ENCODE data around the gene PPP4R4.

PPP4R4 gene

GRCh38 chr14:94164685-94165431, 9.3 kb upstream of the PPP4R4 start:
- no peak for DNase-seq (ENCODE audit: low spot score)
- in situ Hi-C loops (cut with MboI; ENCODE audit: low pct_unique_long_range_greater_than_20kb, low sequenced_read_pairs, unreplicated experiment), result no loop called here
- no peak for TF ChIP-seq CTCF (IDR thresholded peaks at IDR 0.05; ENCODE audit: extremely low read depth, insufficient read depth, missing control alignments)

GRCh38 chr14:94165744-94166143, 8.4 kb upstream of the PPP4R4 start:
- DNase-seq (ENCODE audit: low spot score), result no peak
- in situ Hi-C loops (cut with MboI; ENCODE audit: low pct_unique_long_range_greater_than_20kb, low sequenced_read_pairs, unreplicated experiment), result no loop called here

GRCh38 chr14:94170136-94170535, 4.0 kb upstream of the PPP4R4 start:
- TF ChIP-seq CTCF (IDR thresholded peaks at IDR 0.05; ENCODE audit: extremely low read depth, insufficient read depth, missing control alignments), result no peak
- in situ Hi-C loops (cut with MboI; ENCODE audit: low pct_unique_long_range_greater_than_20kb, low sequenced_read_pairs, unreplicated experiment), result no loop called here
- DNase-seq (ENCODE audit: low spot score), result no peak

More at GRCh38 chr14:94165744-94166143, 8.4 kb upstream of the PPP4R4 start:
- TF ChIP-seq CTCF (IDR thresholded peaks at IDR 0.05; ENCODE audit: extremely low read depth, insufficient read depth, missing control alignments), result no peak

GRCh38 chr14:94171208-94171607, 2.9 kb upstream of the PPP4R4 start:
- in situ Hi-C loops (cut with MboI; ENCODE audit: low pct_unique_long_range_greater_than_20kb, low sequenced_read_pairs, unreplicated experiment), result no loop called here
- DNase-seq (ENCODE audit: low spot score), result no peak
- no peak for TF ChIP-seq CTCF (IDR thresholded peaks at IDR 0.05; ENCODE audit: extremely low read depth, insufficient read depth, missing control alignments)

- no peak for DNase-seq (ENCODE audit: low spot score)
- in situ Hi-C loops (cut with MboI; ENCODE audit: low pct_unique_long_range_greater_than_20kb, low sequenced_read_pairs, unreplicated experiment), result no loop called here
- no peak for TF ChIP-seq CTCF (IDR thresholded peaks at IDR 0.05; ENCODE audit: extremely low read depth, insufficient read depth, missing control alignments)
Observed at GRCh38 chr14:94172545-94172944, 1.6 kb upstream of the PPP4R4 start.

- no peak for DNase-seq (ENCODE audit: low spot score)
- TF ChIP-seq CTCF (IDR thresholded peaks at IDR 0.05; ENCODE audit: extremely low read depth, insufficient read depth, missing control alignments), result no peak
- in situ Hi-C loops (cut with MboI; ENCODE audit: low pct_unique_long_range_greater_than_20kb, low sequenced_read_pairs, unreplicated experiment), result no loop called here
Observed at GRCh38 chr14:94173471-94173884, 644 bp upstream of the PPP4R4 start.
